Sigmoid colon (tissue), 3 donors: ENCODE results near the gene PNN.

Source experiments
- CTCF ChIP-seq, 4 experiments: fragments of 450-650 bp in 3 of 4; fragments of 200-600 bp in 1 of 4; IDR thresholded peaks; one replicate each; pipeline ENCODE4 v1.5.1; 2016 to 2019; ENCODE audit warnings: antibody characterized with exemption in 4 of 4, mild to moderate bottlenecking in 3 of 4, moderate library complexity in 2 of 4
- POLR2A ChIP-seq, 2 donors: fragments of 450-650 bp; IDR thresholded peaks; one replicate each; pipeline ENCODE4 v1.6.1; 2016; ENCODE audit warnings: antibody characterized with exemption in 2 of 2, mild to moderate bottlenecking in 2 of 2, moderate library complexity in 2 of 2

GRCh38 chr14:39186941-39187525 is 12.0 kb downstream of the PNN start:
- no peak for TF ChIP-seq CTCF (IDR thresholded peaks at IDR 0.05)
- no peak for TF ChIP-seq POLR2A (IDR thresholded peaks at IDR 0.05)
